ENCODE results near the gene ZNF277.

GRCh38 chr7:112300831-112301407 lies 94.4 kb downstream of the ZNF277 start:
- TF ChIP-seq USF1 (IDR thresholded peaks at IDR 0.05) (no peak), MAX (IDR thresholded peaks at IDR 0.05) (no peak), EGR1 (IDR thresholded peaks at IDR 0.05) (no peak), EP300 (IDR thresholded peaks at IDR 0.05; ENCODE audit: borderline replicate concordance) (no peak), REST (IDR thresholded peaks at IDR 0.05; ENCODE audit: low read depth) (no peak), CREB1 (IDR thresholded peaks at IDR 0.05; ENCODE audit: low read depth) (no peak), CEBPB (IDR thresholded peaks at IDR 0.05) (no peak), NFIC (IDR thresholded peaks at IDR 0.05) (no peak), TEAD4 (IDR thresholded peaks at IDR 0.05) (no peak), ZBTB7A (IDR thresholded peaks at IDR 0.05; ENCODE audit: low read depth) (no peak), FOXM1 (IDR thresholded peaks at IDR 0.05; ENCODE audit: borderline replicate concordance, low read depth) (no peak), TCF12 (IDR thresholded peaks at IDR 0.05; ENCODE audit: low read depth) (no peak), RAD21 (IDR thresholded peaks at IDR 0.05; ENCODE audit: low read depth) (no peak)
